HG03108 (cell line): ENCODE measurements around the gene RBP7.

ENCODE experiments used
- ATAC-seq: cut with Tn5 transposase; IDR thresholded peaks from one replicate; pipeline ENCODE4 v1.9.1; 2021; ENCODE audit warnings: moderate library complexity; ENCODE audit not compliant: unreplicated experiment

The RBP7 gene

GRCh38 chr1:10064416-10065343, 67.7 kb downstream of the RBP7 start:
- ATAC-seq, result no peak

DNA sequence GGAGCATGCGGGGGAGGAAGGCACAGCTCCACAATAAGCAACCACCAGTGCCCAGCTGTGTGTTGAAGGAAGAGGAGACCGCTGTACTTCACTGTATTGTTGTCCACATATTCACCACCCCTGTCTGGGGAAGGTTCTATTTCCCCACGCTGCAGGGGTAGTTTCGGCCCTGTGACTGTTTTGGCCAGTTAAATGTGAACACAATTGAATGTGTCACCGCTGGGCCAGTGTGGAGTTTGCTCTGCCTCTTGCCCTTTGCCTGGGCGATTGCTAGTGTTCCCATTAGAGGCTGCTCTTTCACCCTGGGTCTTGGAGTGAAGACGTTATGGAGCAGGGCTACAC, 68.3 kb downstream of the RBP7 start:
- no peak for ATAC-seq
